NCI-H446 treated with DMSO at 0.1 percent for 48 hours (cell line): ENCODE measurements around the gene C16orf86.

Source experiments
- DNase-seq: peaks from one replicate; lab custom pipeline; 2025; lab: John Stamatoyannopoulos, UW

The C16orf86 gene

GRCh38 chr16:67667453-67667816 is 821 bp downstream of the C16orf86 start:
- no peak for DNase-seq

GRCh38 chr16:67667817-67668494 is 1.3 kb downstream of the C16orf86 start:
- DNase-seq, result peak; percentile 84

GRCh38 chr16:67668495-67669157 is 2.0 kb downstream of the C16orf86 start:
- DNase-seq, result no peak

GRCh38 chr16:67669499-67670101 is 3.0 kb downstream of the C16orf86 start:
- DNase-seq, result no peak

- DNase-seq, result no peak
Observed at GRCh38 chr16:67672306-67672705, 5.7 kb downstream of the C16orf86 start.

GRCh38 chr16:67672739-67673662 is 6.4 kb downstream of the C16orf86 start:
- DNase-seq, result no peak

GRCh38 chr16:67673712-67674580 is 7.3 kb downstream of the C16orf86 start:
- DNase-seq, result no peak

- no peak for DNase-seq
Observed at GRCh38 chr16:67674851-67675578, 8.4 kb downstream of the C16orf86 start.

- no peak for DNase-seq
Observed at GRCh38 chr16:67675579-67675935, 8.9 kb downstream of the C16orf86 start.

- no peak for DNase-seq
Observed at GRCh38 chr16:67675999-67676398, 9.4 kb downstream of the C16orf86 start.

- no peak for DNase-seq
Observed at GRCh38 chr16:67676516-67676915, 9.9 kb downstream of the C16orf86 start.

GRCh38 chr16:67676939-67677338 is 10.3 kb downstream of the C16orf86 start:
- DNase-seq, result no peak

GRCh38 chr16:67677712-67678111 is 11.1 kb downstream of the C16orf86 start:
- DNase-seq, result no peak

GRCh38 chr16:67678354-67679023 is 11.9 kb downstream of the C16orf86 start:
- no peak for DNase-seq

GRCh38 chr16:67679935-67680897 is 13.6 kb downstream of the C16orf86 start:
- no peak for DNase-seq

- no peak for DNase-seq
Observed at GRCh38 chr16:67683767-67684166, 17.2 kb downstream of the C16orf86 start.

- no peak for DNase-seq
Observed at GRCh38 chr16:67685388-67686112, 18.9 kb downstream of the C16orf86 start.
